ENCODE measurements around the gene LGALS3.

Gene LGALS3

GRCh38 chr14:55190906-55191202 is 61.8 kb downstream of the LGALS3 start:
- no peak for DNase-seq (ENCODE audit: low read depth in 1 of 2, low spot score in 1 of 2)

GRCh38 chr14:55191203-55192053 is 62.4 kb downstream of the LGALS3 start, which contains the start of gene DLGAP5:
DLGAP5 (minus strand) TSS chr14:55191585; CDS start chr14:55189179, 2,406 bp downstream.
- DNase-seq (ENCODE audit: low read depth in 1 of 2, low spot score in 1 of 2) = peak; percentile 67 to 72

GRCh38 chr14:55192054-55192621 is 63.1 kb downstream of the LGALS3 start:
- DNase-seq (ENCODE audit: low read depth in 1 of 2, low spot score in 1 of 2) = no peak

- DNase-seq (ENCODE audit: low read depth in 1 of 2, low spot score in 1 of 2) = no peak
Observed at GRCh38 chr14:55194656-55195355, 65.8 kb downstream of the LGALS3 start.
